ENCODE measurements around the gene COL6A1. TPM values are rescaled to one million over a fixed set of nuclear protein-coding genes. Genes with fewer than 3 reads are reported as not detected.

The COL6A1 gene
- polyA plus RNA-seq, 1 donor from 2014 or later, result 29.4 TPM

DNA sequence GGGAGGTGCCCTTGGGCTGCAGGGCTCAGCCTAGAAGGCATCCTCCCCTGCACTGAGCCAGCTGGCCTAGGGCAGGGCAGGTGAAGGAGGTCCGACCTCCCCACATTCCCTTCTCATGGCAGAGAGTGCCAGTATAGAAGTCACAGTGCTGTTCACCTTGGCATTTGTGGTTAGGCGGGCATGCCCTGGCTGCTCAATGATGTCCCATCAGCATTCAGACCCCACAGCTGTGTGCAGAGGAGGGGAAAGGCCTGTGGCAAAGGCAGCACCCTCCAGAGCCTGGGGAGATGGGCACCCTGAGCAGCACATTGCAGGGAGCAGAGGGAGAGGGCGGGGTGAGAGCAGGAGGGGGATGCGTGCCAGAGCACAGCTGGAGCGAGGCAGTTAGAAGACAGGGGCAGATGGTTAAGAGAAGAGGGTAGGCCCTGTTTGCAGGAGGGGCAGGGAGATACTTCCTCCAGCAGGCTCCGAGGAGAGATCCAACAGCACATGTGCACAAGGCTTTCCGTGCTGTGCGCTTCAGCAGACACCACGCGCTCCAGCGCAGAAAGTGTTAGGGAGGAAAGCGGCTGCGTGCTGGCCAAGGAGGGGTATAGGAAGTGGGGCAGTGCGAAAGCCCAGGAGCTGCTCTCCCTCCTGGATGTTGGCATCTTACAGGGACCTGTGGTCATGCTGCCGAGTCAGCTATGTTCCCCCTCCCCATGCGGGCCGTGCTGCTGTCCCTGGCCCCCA, 43.7 kb upstream of the COL6A1 start:
- no peak overlapping the region for H3K9ac ChIP-seq (ENCODE audit: low read length)
- no peak for TF ChIP-seq MXI1 (conservative IDR thresholded peaks at IDR 0.05; ENCODE audit: poor library complexity, severe bottlenecking)
- no peak for TF ChIP-seq RAD21 (conservative IDR thresholded peaks at IDR 0.05)
- H4K20me1 ChIP-seq (ENCODE audit: insufficient read depth), result no peaks in the 10 kb centered on the region
- H3K36me3 ChIP-seq (ENCODE audit: insufficient read depth, low read length), result no peaks in the 10 kb centered on the region
- no peaks in the 10 kb centered on the region for H3K27me3 ChIP-seq (ENCODE audit: insufficient read depth, low read depth, low read length)
- H3F3A ChIP-seq (ENCODE audit: insufficient read depth, low read length, poor library complexity, severe bottlenecking), result no peaks in the 10 kb centered on the region
- H3K79me2 ChIP-seq (replicated peaks; ENCODE audit: insufficient read depth, low read length), result no peaks in the 10 kb centered on the region
- H3K4me3 ChIP-seq (ENCODE audit: low read length), result no peak overlapping the region
- no peak overlapping the region for H2AFZ ChIP-seq (ENCODE audit: low read depth, low read length)
- no peak overlapping the region for H3K4me2 ChIP-seq (ENCODE audit: low read length)
- no peak overlapping the region for H3K27ac ChIP-seq (ENCODE audit: low read length)
- peaks cover 7% of the 10 kb centered on the region for H3K9me3 ChIP-seq (ENCODE audit: low read length)
- H3K9me2 ChIP-seq (ENCODE audit: insufficient read depth, low read length), result no peaks in the 10 kb centered on the region

DNA sequence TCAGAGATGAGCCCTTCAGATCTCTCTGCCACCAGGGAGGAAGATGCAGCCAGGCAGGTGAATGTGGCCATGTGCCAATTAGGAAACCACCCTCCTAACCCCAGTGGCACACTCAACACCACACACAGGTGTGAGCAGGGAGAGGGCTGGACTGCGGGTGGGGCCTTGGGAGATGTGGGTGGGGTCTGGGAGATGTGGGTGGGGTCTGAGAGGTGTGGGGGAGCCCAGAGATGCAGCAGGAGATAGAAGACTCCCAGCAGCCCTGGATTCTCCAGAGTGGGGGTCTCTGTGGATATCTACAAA, 43.2 kb upstream of the COL6A1 start:
- Histone ChIP-seq H3K9me2 (ENCODE audit: insufficient read depth, low read length) (no peaks in the 10 kb centered on the region), H3K36me3 (ENCODE audit: insufficient read depth, low read length) (no peaks in the 10 kb centered on the region), H4K20me1 (ENCODE audit: insufficient read depth) (no peaks in the 10 kb centered on the region), H2AFZ (ENCODE audit: low read depth, low read length) (no peak overlapping the region), H3K79me2 (replicated peaks; ENCODE audit: insufficient read depth, low read length) (no peaks in the 10 kb centered on the region), H3K4me3 (ENCODE audit: low read length) (no peak overlapping the region), H3F3A (ENCODE audit: insufficient read depth, low read length, poor library complexity, severe bottlenecking) (no peaks in the 10 kb centered on the region), H3K27ac (ENCODE audit: low read length) (no peak overlapping the region), H3K9ac (ENCODE audit: low read length) (no peak overlapping the region), H3K4me2 (ENCODE audit: low read length) (no peak overlapping the region), H3K9me3 (ENCODE audit: low read length) (peaks cover 7% of the 10 kb centered on the region), H3K27me3 (ENCODE audit: insufficient read depth, low read depth, low read length) (no peaks in the 10 kb centered on the region)
- TF ChIP-seq EZH2 (IDR thresholded peaks at IDR 0.05; ENCODE audit: borderline replicate concordance, insufficient read depth, low read length, poor library complexity, severe bottlenecking) (no peak), EP300 (conservative IDR thresholded peaks at IDR 0.05; ENCODE audit: poor library complexity, severe bottlenecking) (no peak), POLR2AphosphoS5 (IDR thresholded peaks at IDR 0.05) (no peak), TAF1 (IDR thresholded peaks at IDR 0.05; ENCODE audit: low read depth) (no peak), SMC3 (conservative IDR thresholded peaks at IDR 0.05; ENCODE audit: poor library complexity) (no peak), RAD21 (conservative IDR thresholded peaks at IDR 0.05) (no peak)
- TF ChIP-seq, protein P1, sequence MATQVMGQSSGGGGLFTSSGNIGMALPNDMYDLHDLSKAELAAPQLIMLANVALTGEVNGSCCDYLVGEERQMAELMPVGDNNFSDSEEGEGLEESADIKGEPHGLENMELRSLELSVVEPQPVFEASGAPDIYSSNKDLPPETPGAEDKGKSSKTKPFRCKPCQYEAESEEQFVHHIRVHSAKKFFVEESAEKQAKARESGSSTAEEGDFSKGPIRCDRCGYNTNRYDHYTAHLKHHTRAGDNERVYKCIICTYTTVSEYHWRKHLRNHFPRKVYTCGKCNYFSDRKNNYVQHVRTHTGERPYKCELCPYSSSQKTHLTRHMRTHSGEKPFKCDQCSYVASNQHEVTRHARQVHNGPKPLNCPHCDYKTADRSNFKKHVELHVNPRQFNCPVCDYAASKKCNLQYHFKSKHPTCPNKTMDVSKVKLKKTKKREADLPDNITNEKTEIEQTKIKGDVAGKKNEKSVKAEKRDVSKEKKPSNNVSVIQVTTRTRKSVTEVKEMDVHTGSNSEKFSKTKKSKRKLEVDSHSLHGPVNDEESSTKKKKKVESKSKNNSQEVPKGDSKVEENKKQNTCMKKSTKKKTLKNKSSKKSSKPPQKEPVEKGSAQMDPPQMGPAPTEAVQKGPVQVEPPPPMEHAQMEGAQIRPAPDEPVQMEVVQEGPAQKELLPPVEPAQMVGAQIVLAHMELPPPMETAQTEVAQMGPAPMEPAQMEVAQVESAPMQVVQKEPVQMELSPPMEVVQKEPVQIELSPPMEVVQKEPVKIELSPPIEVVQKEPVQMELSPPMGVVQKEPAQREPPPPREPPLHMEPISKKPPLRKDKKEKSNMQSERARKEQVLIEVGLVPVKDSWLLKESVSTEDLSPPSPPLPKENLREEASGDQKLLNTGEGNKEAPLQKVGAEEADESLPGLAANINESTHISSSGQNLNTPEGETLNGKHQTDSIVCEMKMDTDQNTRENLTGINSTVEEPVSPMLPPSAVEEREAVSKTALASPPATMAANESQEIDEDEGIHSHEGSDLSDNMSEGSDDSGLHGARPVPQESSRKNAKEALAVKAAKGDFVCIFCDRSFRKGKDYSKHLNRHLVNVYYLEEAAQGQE (IDR thresholded peaks at IDR 0.05; ENCODE audit: borderline replicate concordance), result no peak
- TF ChIP-seq, protein P2, sequence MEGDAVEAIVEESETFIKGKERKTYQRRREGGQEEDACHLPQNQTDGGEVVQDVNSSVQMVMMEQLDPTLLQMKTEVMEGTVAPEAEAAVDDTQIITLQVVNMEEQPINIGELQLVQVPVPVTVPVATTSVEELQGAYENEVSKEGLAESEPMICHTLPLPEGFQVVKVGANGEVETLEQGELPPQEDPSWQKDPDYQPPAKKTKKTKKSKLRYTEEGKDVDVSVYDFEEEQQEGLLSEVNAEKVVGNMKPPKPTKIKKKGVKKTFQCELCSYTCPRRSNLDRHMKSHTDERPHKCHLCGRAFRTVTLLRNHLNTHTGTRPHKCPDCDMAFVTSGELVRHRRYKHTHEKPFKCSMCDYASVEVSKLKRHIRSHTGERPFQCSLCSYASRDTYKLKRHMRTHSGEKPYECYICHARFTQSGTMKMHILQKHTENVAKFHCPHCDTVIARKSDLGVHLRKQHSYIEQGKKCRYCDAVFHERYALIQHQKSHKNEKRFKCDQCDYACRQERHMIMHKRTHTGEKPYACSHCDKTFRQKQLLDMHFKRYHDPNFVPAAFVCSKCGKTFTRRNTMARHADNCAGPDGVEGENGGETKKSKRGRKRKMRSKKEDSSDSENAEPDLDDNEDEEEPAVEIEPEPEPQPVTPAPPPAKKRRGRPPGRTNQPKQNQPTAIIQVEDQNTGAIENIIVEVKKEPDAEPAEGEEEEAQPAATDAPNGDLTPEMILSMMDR (IDR thresholded peaks at IDR 0.05; ENCODE audit: poor library complexity, severe bottlenecking), result no peak

All from neural cell (in vitro differentiated cells).